Glomerular visceral epithelial cell (primary cell): Measurements from ENCODE around the gene CAMTA1.

Experiments
- DNase-seq: peaks from one replicate; pipeline ENCODE4 v3.0.0-alpha.2; 2016; ENCODE audit errors: extremely low spot score

The CAMTA1 gene

DNA sequence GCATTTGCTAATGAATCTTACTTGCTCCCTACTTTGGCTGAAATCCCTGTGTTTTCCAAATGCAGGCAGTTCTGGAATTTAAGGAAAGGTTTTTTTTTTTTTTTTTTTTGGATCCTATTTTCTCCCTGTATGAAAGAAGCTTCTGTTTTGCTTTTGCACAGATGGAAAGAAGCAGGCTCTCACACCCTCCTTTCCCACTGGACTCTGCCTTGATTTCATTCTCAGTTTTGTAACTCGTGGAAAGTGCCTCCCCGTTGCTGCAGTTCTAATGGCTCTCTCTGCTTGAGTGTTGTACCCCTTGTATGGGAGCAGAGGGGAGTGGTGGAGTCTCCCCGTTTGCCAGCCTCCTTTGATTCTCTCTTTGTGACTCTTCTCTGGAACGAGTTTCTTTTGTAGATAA, 291.9 kb downstream of the CAMTA1 start:
- DNase-seq: no peak

DNA sequence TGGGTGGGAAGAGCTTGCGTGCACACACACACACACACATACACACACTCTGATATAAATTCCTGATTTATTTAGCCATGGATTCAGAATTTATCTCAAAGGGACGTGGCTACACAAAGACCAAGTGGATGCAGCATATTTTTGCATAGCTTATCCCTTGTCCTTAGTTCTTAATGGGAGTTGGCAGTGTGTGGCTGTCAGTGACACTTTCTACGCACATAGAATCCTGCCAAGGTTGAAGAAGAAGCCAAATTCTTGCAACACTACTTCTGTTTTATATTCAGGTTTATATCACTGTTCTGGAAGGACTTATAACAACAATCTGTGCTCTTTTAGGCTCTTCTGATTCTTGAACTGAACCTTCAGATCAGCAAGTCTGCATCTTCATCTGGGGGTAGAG, 292.7 kb downstream of the CAMTA1 start:
- no peak for DNase-seq

DNA sequence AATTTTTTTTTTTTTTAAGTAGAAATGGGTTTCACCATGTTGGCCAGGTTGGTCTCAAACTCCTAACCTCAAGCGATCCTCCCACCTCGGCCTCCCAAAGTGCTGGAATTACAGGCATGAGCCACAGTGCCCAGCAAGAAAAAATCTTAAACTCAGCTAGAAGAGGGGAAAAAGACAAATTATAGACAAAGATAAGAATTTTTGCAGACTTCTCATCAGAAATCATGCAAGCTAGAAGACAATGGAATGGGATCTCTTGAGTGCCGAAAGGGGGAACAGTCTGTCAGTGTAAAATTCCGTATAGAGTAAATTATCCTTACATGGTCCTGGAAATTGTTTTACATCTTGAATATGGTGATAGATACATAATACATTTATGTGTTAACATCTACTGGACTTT, 294.4 kb downstream of the CAMTA1 start:
- no peak for DNase-seq

GRCh38 chr1:7084232-7084894, 299.1 kb downstream of the CAMTA1 start:
- no peak for DNase-seq

DNA sequence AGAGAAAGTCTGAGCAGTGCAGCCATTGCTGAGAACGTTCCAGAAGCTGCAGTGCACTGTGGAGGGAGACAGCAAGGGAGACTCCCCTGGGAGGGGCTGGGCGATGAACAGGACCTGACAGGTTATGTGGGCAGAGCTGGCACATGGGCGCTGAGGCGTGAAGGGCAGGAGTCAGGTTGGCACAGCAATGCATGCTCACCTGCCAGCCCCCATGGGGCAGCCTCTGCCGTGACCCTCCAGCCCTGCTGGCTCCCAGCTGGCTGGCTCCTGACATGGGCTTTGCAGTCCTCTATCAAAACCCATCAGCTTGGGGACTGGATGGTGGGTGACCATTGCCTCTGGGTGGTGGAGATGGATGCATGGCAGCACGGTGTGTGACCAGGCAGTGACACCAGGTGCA, 300.3 kb downstream of the CAMTA1 start:
- no peak for DNase-seq

DNA sequence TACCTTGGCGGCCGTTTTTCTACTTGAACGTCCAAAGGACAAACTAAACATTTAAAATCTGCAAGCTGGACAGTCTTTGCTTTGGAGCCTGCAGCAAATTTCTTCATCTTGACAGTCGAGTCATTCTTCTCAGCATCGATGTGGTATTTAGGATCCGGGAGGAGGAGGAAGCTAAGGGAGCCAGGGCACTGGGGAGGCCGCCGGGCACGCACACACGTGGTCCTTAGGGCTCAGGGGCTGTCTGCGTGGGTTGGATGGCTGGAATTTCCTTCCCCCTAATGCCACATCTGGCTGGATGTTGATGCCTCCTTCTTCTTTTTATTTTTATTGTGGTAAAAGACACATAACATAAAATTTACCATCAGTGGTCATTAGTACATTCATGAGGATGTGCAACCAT, 300.9 kb downstream of the CAMTA1 start:
- no peak for DNase-seq

- DNase-seq: no peak
These were observed 302.6 kb downstream of the CAMTA1 start for GRCh38 chr1:7087888-7088287.

GRCh38 chr1:7089497-7089896, 304.2 kb downstream of the CAMTA1 start:
- DNase-seq: no peak

GRCh38 chr1:7093297-7093696, 308.0 kb downstream of the CAMTA1 start:
- no peak for DNase-seq

DNA sequence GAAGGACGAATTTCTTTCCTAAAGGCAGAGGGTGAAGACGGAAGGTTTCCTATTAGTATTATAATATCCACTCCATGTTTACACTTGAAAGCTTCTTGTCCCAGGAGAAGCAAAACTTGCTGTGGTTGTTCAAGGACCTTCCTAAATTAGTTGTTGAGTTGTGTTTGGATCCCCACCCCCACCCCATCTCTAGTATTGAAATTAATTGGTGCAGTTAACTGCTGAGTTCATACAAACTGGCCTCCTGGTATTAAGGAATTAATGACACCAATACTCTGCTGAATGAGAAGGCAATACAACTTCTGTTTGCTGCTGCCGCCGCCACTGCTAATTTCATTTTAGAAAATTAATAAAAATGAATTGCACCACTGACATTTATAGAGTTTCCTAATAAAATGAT, 308.8 kb downstream of the CAMTA1 start:
- no peak for DNase-seq

DNA sequence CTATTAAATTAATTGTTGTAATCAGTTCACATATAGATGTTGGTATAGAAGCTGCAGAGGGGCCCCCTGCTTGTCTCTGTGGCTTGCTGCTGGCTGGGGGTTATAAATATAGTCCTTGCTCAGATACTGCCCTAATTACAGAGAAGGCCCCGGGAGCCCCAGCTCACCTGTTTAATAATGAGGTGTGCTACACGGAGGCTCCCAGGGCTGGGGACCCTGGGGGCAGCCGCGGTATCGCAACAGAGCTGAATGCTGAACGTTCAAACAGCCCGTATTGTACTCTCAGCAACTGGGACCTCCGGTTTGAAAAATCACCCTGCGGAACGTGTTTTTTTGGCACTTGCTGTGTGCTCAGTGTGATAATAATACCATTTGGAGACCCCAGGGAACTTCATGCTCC, 309.3 kb downstream of the CAMTA1 start:
- DNase-seq: no peak

DNA sequence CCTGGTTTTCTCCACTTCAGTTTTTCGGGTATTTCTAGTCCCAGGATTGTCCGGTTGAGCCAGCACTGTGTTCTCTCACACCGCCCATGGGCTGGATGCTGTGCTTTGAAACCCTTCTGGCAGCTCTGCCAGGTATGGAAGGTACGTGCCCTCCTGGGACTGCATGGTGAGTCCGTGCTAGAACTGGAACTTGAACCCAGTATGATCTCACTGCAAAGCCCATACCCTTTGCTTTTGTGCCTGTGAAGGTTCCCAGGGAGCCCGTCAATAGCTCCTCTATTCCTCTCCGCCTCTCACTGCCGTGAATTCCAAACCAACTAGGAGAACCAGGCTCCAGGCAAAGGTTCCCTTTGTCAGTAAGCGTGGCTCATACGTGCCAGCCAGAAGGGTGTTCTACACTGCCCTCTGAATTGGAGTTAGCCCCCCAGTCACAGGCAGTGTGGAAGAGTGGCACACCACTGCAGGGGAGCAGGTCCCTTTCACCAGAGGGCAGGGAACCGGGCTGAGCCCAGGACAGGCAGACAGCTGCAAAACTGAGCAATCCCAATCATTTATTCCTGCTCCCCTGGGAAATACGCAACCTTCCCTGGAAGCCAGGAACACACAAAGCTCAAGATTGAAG, 310.2 kb downstream of the CAMTA1 start:
- no peak for DNase-seq

GRCh38 chr1:7097938-7098592, 312.8 kb downstream of the CAMTA1 start:
- no peak for DNase-seq

GRCh38 chr1:7098641-7099040, 313.4 kb downstream of the CAMTA1 start:
- no peak for DNase-seq

DNA sequence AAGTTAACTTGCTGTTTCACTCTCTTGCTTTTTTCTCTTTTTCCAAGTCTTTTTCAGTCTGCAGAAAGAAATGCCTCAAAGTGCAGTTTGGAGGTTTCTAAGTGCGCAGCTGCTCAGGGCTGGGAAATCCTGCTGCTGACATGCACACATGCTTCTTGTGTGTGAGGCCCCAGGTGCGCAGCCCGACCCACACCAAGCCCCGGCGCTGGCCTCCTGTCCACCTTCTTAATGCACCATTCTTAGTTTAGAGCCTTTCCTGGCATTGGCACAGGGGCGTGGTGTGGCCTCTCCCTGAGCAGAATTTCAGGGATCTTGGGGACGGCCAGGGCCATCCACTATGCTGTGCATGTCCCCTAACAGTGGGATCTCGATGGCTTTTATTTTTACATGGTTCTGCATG, 315.2 kb downstream of the CAMTA1 start:
- no peak for DNase-seq

- DNase-seq: no peak
These were observed 315.9 kb downstream of the CAMTA1 start for GRCh38 chr1:7101187-7101586.

DNA sequence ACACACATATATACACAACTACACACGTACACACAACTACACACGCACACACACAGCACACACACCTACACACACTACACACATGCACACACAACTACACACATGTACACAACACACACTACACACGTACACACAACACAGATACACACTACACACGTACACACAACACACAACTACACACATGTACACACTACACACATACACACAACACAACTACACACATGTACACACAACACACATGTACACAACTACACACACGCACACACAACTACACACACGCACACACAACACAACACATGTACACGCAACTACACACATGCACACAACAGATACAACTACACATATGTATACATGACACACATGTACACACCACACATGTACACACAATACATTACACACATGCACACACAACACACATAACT, 318.1 kb downstream of the CAMTA1 start:
- DNase-seq: no peak

GRCh38 chr1:7103874-7104273, 318.6 kb downstream of the CAMTA1 start:
- DNase-seq: no peak

GRCh38 chr1:7104339-7104738, 319.1 kb downstream of the CAMTA1 start:
- DNase-seq: no peak

- DNase-seq: no peak
These were observed 320.0 kb downstream of the CAMTA1 start for GRCh38 chr1:7105269-7105668.

- DNase-seq: no peak
These were observed 321.3 kb downstream of the CAMTA1 start for GRCh38 chr1:7106442-7107108.

DNA sequence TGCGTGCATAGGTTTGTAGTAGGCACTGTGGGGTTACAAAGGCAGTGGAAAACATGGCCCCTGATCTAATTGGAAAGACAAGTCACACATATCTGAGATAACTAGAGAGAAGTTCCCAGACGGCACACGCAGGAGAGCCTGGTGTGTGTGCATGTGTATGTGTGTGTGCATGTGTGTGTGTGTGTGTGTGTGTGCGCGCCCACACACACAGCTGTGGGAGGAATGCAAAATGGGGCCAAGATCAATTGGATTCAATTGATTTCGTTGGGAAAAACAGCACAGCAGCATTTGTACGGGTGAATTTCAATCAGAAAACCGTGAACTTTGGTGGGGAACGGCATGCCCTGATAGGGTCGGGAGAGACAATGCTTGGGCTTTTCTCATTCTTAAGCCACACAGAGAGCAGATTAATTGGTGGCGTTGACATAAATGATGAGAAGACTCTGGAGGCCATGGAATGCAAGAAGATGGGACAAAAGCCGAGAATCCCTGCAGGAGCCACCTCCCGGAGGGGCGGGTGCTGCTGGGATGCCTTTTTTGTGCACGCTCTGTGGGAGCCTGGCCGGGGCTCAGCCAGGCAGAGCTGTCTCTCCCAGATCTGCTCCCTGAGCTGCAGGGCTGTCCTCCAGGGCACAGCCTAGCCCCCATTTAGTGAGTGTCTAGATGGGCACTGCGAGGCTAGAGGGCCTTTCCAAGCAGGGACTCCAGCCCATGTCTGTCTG, 322.0 kb downstream of the CAMTA1 start:
- no peak for DNase-seq
